IMR-90 (cell line): ENCODE measurements around the gene VEPH1. TPM values are rescaled to one million over a fixed set of nuclear protein-coding genes. Genes with fewer than 3 reads are reported as not detected.

Experiments
- ATAC-seq: fragments of 200-7000 bp; cut with Tn5 transposase; 2 replicates; pipeline ENCODE4 v1.9.1; 2020; ENCODE audit warnings: low read depth, mild to moderate bottlenecking, moderate library complexity
- BruUV-seq: library from RNA; stranded (reverse); fragments of 400-500 nt; replicated peaks from 2 replicates; lab custom pipeline; 2021; lab: Mats Ljungman, UMichigan
- CTCF ChIA-PET: fragments of 300-600 bp; formaldehyde crosslinking; extraction: SDS; loops from one replicate; lab custom pipeline; 2021; ENCODE audit warnings: antibody characterized with exemption; lab: Yijun Ruan, JAX
- POLR2A ChIA-PET: fragments of 300-600 bp; sonication (Branson Sonifier 250); formaldehyde crosslinking; loops from one replicate; lab custom pipeline; 2022; ENCODE audit warnings: antibody characterized with exemption; ENCODE audit not compliant: unreplicated experiment; lab: Charles Lee
- DNase-seq: peaks from one replicate; pipeline ENCODE4 v3.0.0; 2013
- H2AFZ ChIP-seq: replicated peaks from 2 replicates; pipeline ENCODE3; 2013; ENCODE audit warnings: low read length, mild to moderate bottlenecking; ENCODE audit not compliant: poor library complexity
- H2AK5ac ChIP-seq: 2 replicates; pipeline ENCODE4 v1.6.1; 2013; ENCODE audit warnings: low read depth, low read length, inconsistent platforms
- H2AK9ac ChIP-seq: replicated peaks from 2 replicates; pipeline ENCODE3; 2013; ENCODE audit warnings: mild to moderate bottlenecking, low read depth, low read length, moderate library complexity; ENCODE audit not compliant: poor library complexity
- H2BK120ac ChIP-seq: 2 replicates; pipeline ENCODE4 v1.6.1; 2013; ENCODE audit warnings: low read depth, low read length, inconsistent platforms
- H2BK15ac ChIP-seq: 3 replicates; pipeline ENCODE4 v1.6.1; 2013; ENCODE audit warnings: low read depth, low read length, inconsistent platforms
- H2BK20ac ChIP-seq: 2 replicates; pipeline ENCODE4 v1.6.1; 2013; ENCODE audit warnings: low read depth, mild to moderate bottlenecking, inconsistent platforms, low read length, moderate library complexity
- H2BK5ac ChIP-seq: 2 replicates; pipeline ENCODE4 v1.6.1; 2013; ENCODE audit warnings: mild to moderate bottlenecking, low read depth, low read length, inconsistent platforms; ENCODE audit not compliant: poor library complexity, severe bottlenecking
- H3K14ac ChIP-seq: replicated peaks from 2 replicates; pipeline ENCODE4 v1.6.1; 2013; ENCODE audit warnings: low read depth, low read length, inconsistent platforms
- H3K18ac ChIP-seq: 2 replicates; pipeline ENCODE4 v1.6.1; 2013; ENCODE audit warnings: low read depth, low read length, control low read depth
- H3K23ac ChIP-seq: 2 replicates; pipeline ENCODE4 v1.6.1; 2013; ENCODE audit warnings: low read depth, low read length, inconsistent platforms
- H3K27ac ChIP-seq: 2 replicates; pipeline ENCODE4 v1.5.1; 2013; ENCODE audit warnings: mild to moderate bottlenecking, control low read depth, low read length; ENCODE audit not compliant: insufficient read depth
- H3K27me3 ChIP-seq: 2 replicates; pipeline ENCODE4 v1.6.1; 2013; ENCODE audit warnings: low read length; ENCODE audit not compliant: control insufficient read depth, insufficient read depth
- H3K36me3 ChIP-seq: 2 replicates; pipeline ENCODE4 v1.6.1; 2013; ENCODE audit warnings: low read length, mixed read lengths; ENCODE audit not compliant: control insufficient read depth, insufficient read depth
- H3K4ac ChIP-seq: 2 replicates; pipeline ENCODE4 v1.6.1; 2013; ENCODE audit warnings: low read depth, low read length, inconsistent platforms
- H3K4me1 ChIP-seq: 2 replicates; pipeline ENCODE4 v1.6.1; 2013; ENCODE audit warnings: low read length, mixed read lengths; ENCODE audit not compliant: control insufficient read depth, insufficient read depth
- H3K4me2 ChIP-seq: 2 replicates; pipeline ENCODE4 v1.6.1; 2013; ENCODE audit warnings: low read depth, mild to moderate bottlenecking, control low read depth, low read length, moderate library complexity
- H3K4me3 ChIP-seq: 2 replicates; pipeline ENCODE4 v1.5.1; 2013; ENCODE audit warnings: low read depth, mild to moderate bottlenecking, control low read depth, low read length, moderate library complexity; ENCODE audit not compliant: insufficient read depth
- H3K56ac ChIP-seq: 2 replicates; pipeline ENCODE4 v1.6.1; 2013; ENCODE audit warnings: low read length, inconsistent platforms; ENCODE audit not compliant: insufficient read depth; ENCODE audit errors: extremely low read depth
- H3K79me1 ChIP-seq, 2 experiments: 2 replicates each; pipeline ENCODE4 v1.6.1; 2013; ENCODE audit warnings: low read length in 2 of 2, inconsistent platforms in 1 of 2, low read depth in 1 of 2
- H3K9ac ChIP-seq: 2 replicates; pipeline ENCODE4 v1.6.1; 2013; ENCODE audit warnings: low read depth, low read length, control low read depth
- H3K9me1 ChIP-seq: 2 replicates; pipeline ENCODE4 v1.6.1; 2013; ENCODE audit warnings: low read length, inconsistent platforms; ENCODE audit not compliant: insufficient read depth
- H3K9me3 ChIP-seq: 2 replicates; pipeline ENCODE4 v1.6.1; 2013; ENCODE audit warnings: low read length; ENCODE audit not compliant: control insufficient read depth, insufficient read depth
- H4K20me1 ChIP-seq: 2 replicates; pipeline ENCODE4 v1.6.1; 2013; ENCODE audit warnings: low read length, inconsistent platforms; ENCODE audit not compliant: insufficient read depth
- H4K5ac ChIP-seq: 2 replicates; pipeline ENCODE4 v1.6.1; 2013; ENCODE audit warnings: mild to moderate bottlenecking, low read depth, low read length, control low read depth
- H4K8ac ChIP-seq, 2 experiments: 2 replicates each; pipeline ENCODE4 v1.6.1; 2013; ENCODE audit warnings: low read depth in 2 of 2, low read length in 2 of 2, control low read depth in 1 of 2, inconsistent platforms in 1 of 2
- H4K91ac ChIP-seq: 2 replicates; pipeline ENCODE4 v1.6.1; 2013; ENCODE audit warnings: low read depth, low read length, inconsistent platforms; ENCODE audit not compliant: insufficient read depth
- BHLHE40 ChIP-seq: fragments of 150-350 bp; IDR thresholded peaks from 2 replicates; pipeline ENCODE4 v1.6.1; 2016; ENCODE audit warnings: mild to moderate bottlenecking, low read depth, low read length
- CEBPB ChIP-seq: IDR thresholded peaks from 2 replicates; pipeline ENCODE4 v1.6.1; 2012; ENCODE audit warnings: low read depth, low read length, improper control_type of control experiment
- CHD1 ChIP-seq: IDR thresholded peaks from 2 replicates; pipeline ENCODE4 v1.6.1; 2012; ENCODE audit warnings: low read depth, low read length, improper control_type of control experiment
- ELK1 ChIP-seq: fragments of 150-350 bp; IDR thresholded peaks from 2 replicates; pipeline ENCODE4 v1.6.1; 2016; ENCODE audit warnings: low read depth, mild to moderate bottlenecking, low read length, moderate library complexity, borderline replicate concordance
- FOS ChIP-seq: fragments of 150-350 bp; IDR thresholded peaks from 2 replicates; pipeline ENCODE4 v1.6.1; 2016; ENCODE audit warnings: low read depth, low read length
- MAFK ChIP-seq: IDR thresholded peaks from 2 replicates; pipeline ENCODE4 v1.6.1; 2012; ENCODE audit warnings: low read depth, low read length, improper control_type of control experiment
- MXI1 ChIP-seq: IDR thresholded peaks from 2 replicates; pipeline ENCODE4 v1.6.1; 2012; ENCODE audit warnings: low read depth, mild to moderate bottlenecking, low read length, moderate library complexity, borderline replicate concordance
- RAD21 ChIP-seq: IDR thresholded peaks from 2 replicates; pipeline ENCODE4 v1.6.1; 2012; ENCODE audit warnings: low read length, improper control_type of control experiment
- RCOR1 ChIP-seq: IDR thresholded peaks from 2 replicates; pipeline ENCODE4 v1.6.1; 2012; ENCODE audit warnings: mild to moderate bottlenecking, low read length, improper control_type of control experiment; ENCODE audit not compliant: insufficient replicate concordance
- SMC3 ChIP-seq: fragments of 150-350 bp; IDR thresholded peaks from 2 replicates; pipeline ENCODE4 v1.6.1; 2016; ENCODE audit warnings: low read depth, mild to moderate bottlenecking, antibody characterized with exemption, low read length, moderate library complexity
- WGBS, 2 experiments: methylation state at CpG; one replicate each; pipeline versions ENCODE4 v1.1.5 to v1.1.7; 2013; ENCODE audit warnings: missing lambda C conversion rate in 2 of 2; ENCODE audit not compliant: insufficient read length in 1 of 2; ENCODE audit errors: extremely low coverage in 2 of 2; 5-methylcytosine and 5-hydroxymethylcytosine counted together
- dilution Hi-C: fragments of 300-500 bp; cut with HindIII; formaldehyde crosslinking; loops from one replicate; pipeline ENCODE4 v1.14.3; 2018; ENCODE audit warnings: low sequenced_read_pairs; ENCODE audit not compliant: unreplicated experiment
- in situ Hi-C: fragments of 300-500 bp; cut with MboI; formaldehyde crosslinking; loops from 3 replicates; pipeline ENCODE4 v1.14.3; 2019; ENCODE audit warnings: low sequenced_read_pairs, inconsistent platforms, mixed read lengths
- intact Hi-C: fragments of 100-400 bp; cut with micrococcal nuclease; formaldehyde crosslinking; loops from 2 replicates; pipeline ENCODE4 v1.10.0; 2022
- polyA plus RNA-seq, 3 experiments: library from polyadenylated mRNA; depleted of rRNA; stranded (reverse); fragments of >200 nt; gene quantifications; 2 replicates each; pipeline ENCODE4 v1.2.3, GENCODE V29; 2012; ENCODE audit warnings: low replicate concordance in 1 of 3
- total RNA-seq: library from RNA; depleted of rRNA; stranded (reverse); fragments of >200 nt; gene quantifications from 2 replicates; pipeline ENCODE4 v1.2.3, GENCODE V29; 2012

Gene VEPH1
- total and polyA plus RNA-seq, 2 of the 4 experiments (the other 2 are of a cell fraction) = 30.5 to 130 TPM

GRCh38 chr3:157336252-157337009 lies 166.8 kb downstream of the VEPH1 start:
- dilution Hi-C loops (no loop called here), in situ Hi-C loops (no loop called here), intact Hi-C loops (no loop called here)
- H3K4me3 ChIP-seq = no peak overlapping the region
- H4K5ac ChIP-seq = peak overlapping the region; percentile 81; the same call in 1 of the 2 replicates
- H3K14ac ChIP-seq = peak overlapping the region; percentile 33; the same call in 1 of the 2 replicates
- no peak overlapping the region for H3K27ac ChIP-seq
- H3K9me1 ChIP-seq = peaks cover 5% of the 10 kb centered on the region; the same call in 1 of the 2 replicates
- H3K23ac ChIP-seq = no peak overlapping the region
- peak overlapping the region; percentile 27 to 61; a peak in 3 of 4 replicates for H4K8ac ChIP-seq
- CTCF ChIA-PET = interaction anchor here (1.1 kb wide), 1 partner anchor 8 kb away, joined by 3 read pairs; no protein-coding TSS in a partner anchor
- POLR2A ChIA-PET = no interaction called here
- no peak for TF ChIP-seq ELK1
- no peak for TF ChIP-seq BHLHE40
- TF ChIP-seq MXI1 = no peak
- no peak for TF ChIP-seq CHD1
- no peak for TF ChIP-seq RCOR1
- TF ChIP-seq MAFK = no peak
- no peak for TF ChIP-seq SMC3
- TF ChIP-seq FOS = no peak
- no peak for TF ChIP-seq RAD21
- TF ChIP-seq CEBPB = no peak
- no TSS peak for BruUV-seq
- H3K9me3 ChIP-seq = peaks cover 2% of the 10 kb centered on the region
- H3K9ac ChIP-seq = no peak overlapping the region
- peak overlapping the region; percentile 70 for H2AK9ac ChIP-seq
- no CpG with 5 or more reads among the region's 4 CpGs for WGBS, 2 experiments
- peaks cover 15% of the 10 kb centered on the region for H3K4me1 ChIP-seq
- peak overlapping the region; percentile 6 for H2AFZ ChIP-seq
- peak overlapping the region; percentile 67 for H2BK120ac ChIP-seq
- peaks cover 0 to 7% of the 10 kb centered on the region in 2 experiments; a peak in 1 of 4 replicates for H3K79me1 ChIP-seq
- H4K20me1 ChIP-seq = no peaks in the 10 kb centered on the region
- H3K4ac ChIP-seq = peak overlapping the region; percentile 10
- H3K18ac ChIP-seq = peak overlapping the region; percentile 63; the same call in 1 of the 2 replicates
- DNase-seq (peak; percentile 37), ATAC-seq (no peak; the same call in 1 of the 2 replicates)
- peak overlapping the region; percentile 69 for H4K91ac ChIP-seq
- H3K4me2 ChIP-seq = no peak overlapping the region
- no peaks in the 10 kb centered on the region for H3K36me3 ChIP-seq
- peak overlapping the region; percentile 94 for H2BK20ac ChIP-seq
- H3K27me3 ChIP-seq = no peaks in the 10 kb centered on the region
- H3K56ac ChIP-seq = no peak overlapping the region
- peak overlapping the region; percentile 92 for H2BK15ac ChIP-seq
- peak overlapping the region; percentile 93; the same call in 1 of the 2 replicates for H2AK5ac ChIP-seq
- H2BK5ac ChIP-seq = peak overlapping the region; percentile 88
